IMR-90 (cell line): ENCODE results near the gene MFSD6L. TPM values are rescaled to one million over a fixed set of nuclear protein-coding genes. Genes with fewer than 3 reads are reported as not detected.

Experiments used
- ATAC-seq: fragments of 200-7000 bp; cut with Tn5 transposase; 2 replicates; pipeline ENCODE4 v1.9.1; 2020; ENCODE audit warnings: low read depth, mild to moderate bottlenecking, moderate library complexity
- BruUV-seq: library from RNA; stranded (reverse); fragments of 400-500 nt; replicated peaks from 2 replicates; lab custom pipeline; 2021; lab: Mats Ljungman, UMichigan
- CTCF ChIA-PET: fragments of 300-600 bp; formaldehyde crosslinking; extraction: SDS; loops from one replicate; lab custom pipeline; 2021; ENCODE audit warnings: antibody characterized with exemption; lab: Yijun Ruan, JAX
- POLR2A ChIA-PET: fragments of 300-600 bp; sonication (Branson Sonifier 250); formaldehyde crosslinking; loops from one replicate; lab custom pipeline; 2022; ENCODE audit warnings: antibody characterized with exemption; ENCODE audit not compliant: unreplicated experiment; lab: Charles Lee
- DNase-seq: peaks from one replicate; pipeline ENCODE4 v3.0.0; 2013
- H2AFZ ChIP-seq: replicated peaks from 2 replicates; pipeline ENCODE3; 2013; ENCODE audit warnings: low read length, mild to moderate bottlenecking; ENCODE audit not compliant: poor library complexity
- H2AK5ac ChIP-seq: 2 replicates; pipeline ENCODE4 v1.6.1; 2013; ENCODE audit warnings: low read depth, low read length, inconsistent platforms
- H2AK9ac ChIP-seq: replicated peaks from 2 replicates; pipeline ENCODE3; 2013; ENCODE audit warnings: mild to moderate bottlenecking, low read depth, low read length, moderate library complexity; ENCODE audit not compliant: poor library complexity
- H2BK120ac ChIP-seq: 2 replicates; pipeline ENCODE4 v1.6.1; 2013; ENCODE audit warnings: low read depth, low read length, inconsistent platforms
- H2BK15ac ChIP-seq: 3 replicates; pipeline ENCODE4 v1.6.1; 2013; ENCODE audit warnings: low read depth, low read length, inconsistent platforms
- H2BK20ac ChIP-seq: 2 replicates; pipeline ENCODE4 v1.6.1; 2013; ENCODE audit warnings: low read depth, mild to moderate bottlenecking, inconsistent platforms, low read length, moderate library complexity
- H2BK5ac ChIP-seq: 2 replicates; pipeline ENCODE4 v1.6.1; 2013; ENCODE audit warnings: mild to moderate bottlenecking, low read depth, low read length, inconsistent platforms; ENCODE audit not compliant: poor library complexity, severe bottlenecking
- H3K14ac ChIP-seq: replicated peaks from 2 replicates; pipeline ENCODE4 v1.6.1; 2013; ENCODE audit warnings: low read depth, low read length, inconsistent platforms
- H3K18ac ChIP-seq: 2 replicates; pipeline ENCODE4 v1.6.1; 2013; ENCODE audit warnings: low read depth, low read length, control low read depth
- H3K23ac ChIP-seq: 2 replicates; pipeline ENCODE4 v1.6.1; 2013; ENCODE audit warnings: low read depth, low read length, inconsistent platforms
- H3K27ac ChIP-seq: 2 replicates; pipeline ENCODE4 v1.5.1; 2013; ENCODE audit warnings: mild to moderate bottlenecking, control low read depth, low read length; ENCODE audit not compliant: insufficient read depth
- H3K27me3 ChIP-seq: 2 replicates; pipeline ENCODE4 v1.6.1; 2013; ENCODE audit warnings: low read length; ENCODE audit not compliant: control insufficient read depth, insufficient read depth
- H3K36me3 ChIP-seq: 2 replicates; pipeline ENCODE4 v1.6.1; 2013; ENCODE audit warnings: low read length, mixed read lengths; ENCODE audit not compliant: control insufficient read depth, insufficient read depth
- H3K4ac ChIP-seq: 2 replicates; pipeline ENCODE4 v1.6.1; 2013; ENCODE audit warnings: low read depth, low read length, inconsistent platforms
- H3K4me1 ChIP-seq: 2 replicates; pipeline ENCODE4 v1.6.1; 2013; ENCODE audit warnings: low read length, mixed read lengths; ENCODE audit not compliant: control insufficient read depth, insufficient read depth
- H3K4me2 ChIP-seq: 2 replicates; pipeline ENCODE4 v1.6.1; 2013; ENCODE audit warnings: low read depth, mild to moderate bottlenecking, control low read depth, low read length, moderate library complexity
- H3K4me3 ChIP-seq: 2 replicates; pipeline ENCODE4 v1.5.1; 2013; ENCODE audit warnings: low read depth, mild to moderate bottlenecking, control low read depth, low read length, moderate library complexity; ENCODE audit not compliant: insufficient read depth
- H3K56ac ChIP-seq: 2 replicates; pipeline ENCODE4 v1.6.1; 2013; ENCODE audit warnings: low read length, inconsistent platforms; ENCODE audit not compliant: insufficient read depth; ENCODE audit errors: extremely low read depth
- H3K79me1 ChIP-seq, 2 experiments: 2 replicates each; pipeline ENCODE4 v1.6.1; 2013; ENCODE audit warnings: low read length in 2 of 2, inconsistent platforms in 1 of 2, low read depth in 1 of 2
- H3K9ac ChIP-seq: 2 replicates; pipeline ENCODE4 v1.6.1; 2013; ENCODE audit warnings: low read depth, low read length, control low read depth
- H3K9me1 ChIP-seq: 2 replicates; pipeline ENCODE4 v1.6.1; 2013; ENCODE audit warnings: low read length, inconsistent platforms; ENCODE audit not compliant: insufficient read depth
- H3K9me3 ChIP-seq: 2 replicates; pipeline ENCODE4 v1.6.1; 2013; ENCODE audit warnings: low read length; ENCODE audit not compliant: control insufficient read depth, insufficient read depth
- H4K20me1 ChIP-seq: 2 replicates; pipeline ENCODE4 v1.6.1; 2013; ENCODE audit warnings: low read length, inconsistent platforms; ENCODE audit not compliant: insufficient read depth
- H4K5ac ChIP-seq: 2 replicates; pipeline ENCODE4 v1.6.1; 2013; ENCODE audit warnings: mild to moderate bottlenecking, low read depth, low read length, control low read depth
- H4K8ac ChIP-seq, 2 experiments: 2 replicates each; pipeline ENCODE4 v1.6.1; 2013; ENCODE audit warnings: low read depth in 2 of 2, low read length in 2 of 2, control low read depth in 1 of 2, inconsistent platforms in 1 of 2
- H4K91ac ChIP-seq: 2 replicates; pipeline ENCODE4 v1.6.1; 2013; ENCODE audit warnings: low read depth, low read length, inconsistent platforms; ENCODE audit not compliant: insufficient read depth
- BHLHE40 ChIP-seq: fragments of 150-350 bp; IDR thresholded peaks from 2 replicates; pipeline ENCODE4 v1.6.1; 2016; ENCODE audit warnings: mild to moderate bottlenecking, low read depth, low read length
- CEBPB ChIP-seq: IDR thresholded peaks from 2 replicates; pipeline ENCODE4 v1.6.1; 2012; ENCODE audit warnings: low read depth, low read length, improper control_type of control experiment
- CHD1 ChIP-seq: IDR thresholded peaks from 2 replicates; pipeline ENCODE4 v1.6.1; 2012; ENCODE audit warnings: low read depth, low read length, improper control_type of control experiment
- CTCF ChIP-seq: conservative IDR thresholded peaks from 2 replicates; pipeline ENCODE4 v1.5.1; 2012; ENCODE audit warnings: mild to moderate bottlenecking, low read depth, low read length, improper control_type of control experiment
- ELK1 ChIP-seq: fragments of 150-350 bp; IDR thresholded peaks from 2 replicates; pipeline ENCODE4 v1.6.1; 2016; ENCODE audit warnings: low read depth, mild to moderate bottlenecking, low read length, moderate library complexity, borderline replicate concordance
- FOS ChIP-seq: fragments of 150-350 bp; IDR thresholded peaks from 2 replicates; pipeline ENCODE4 v1.6.1; 2016; ENCODE audit warnings: low read depth, low read length
- MAFK ChIP-seq: IDR thresholded peaks from 2 replicates; pipeline ENCODE4 v1.6.1; 2012; ENCODE audit warnings: low read depth, low read length, improper control_type of control experiment
- MAZ ChIP-seq: IDR thresholded peaks from 2 replicates; pipeline ENCODE4 v1.6.1; 2012; ENCODE audit warnings: low read depth, mild to moderate bottlenecking, low read length, improper control_type of control experiment, moderate library complexity, borderline replicate concordance
- MXI1 ChIP-seq: IDR thresholded peaks from 2 replicates; pipeline ENCODE4 v1.6.1; 2012; ENCODE audit warnings: low read depth, mild to moderate bottlenecking, low read length, moderate library complexity, borderline replicate concordance
- NFE2L2 ChIP-seq: fragments of 150-350 bp; IDR thresholded peaks from 2 replicates; pipeline ENCODE4 v1.6.1; 2016; ENCODE audit warnings: low read depth, mild to moderate bottlenecking, low read length
- POLR2A ChIP-seq: IDR thresholded peaks from 2 replicates; pipeline ENCODE4 v1.6.1; 2012; ENCODE audit warnings: mild to moderate bottlenecking, low read depth, low read length
- RAD21 ChIP-seq: IDR thresholded peaks from 2 replicates; pipeline ENCODE4 v1.6.1; 2012; ENCODE audit warnings: low read length, improper control_type of control experiment
- RCOR1 ChIP-seq: IDR thresholded peaks from 2 replicates; pipeline ENCODE4 v1.6.1; 2012; ENCODE audit warnings: mild to moderate bottlenecking, low read length, improper control_type of control experiment; ENCODE audit not compliant: insufficient replicate concordance
- RFX5 ChIP-seq: IDR thresholded peaks from 2 replicates; pipeline ENCODE4 v1.8.0; 2012; ENCODE audit warnings: low read depth, mild to moderate bottlenecking, low read length, moderate library complexity
- SMC3 ChIP-seq: fragments of 150-350 bp; IDR thresholded peaks from 2 replicates; pipeline ENCODE4 v1.6.1; 2016; ENCODE audit warnings: low read depth, mild to moderate bottlenecking, antibody characterized with exemption, low read length, moderate library complexity
- WGBS, 2 experiments: methylation state at CpG; one replicate each; pipeline versions ENCODE4 v1.1.5 to v1.1.7; 2013; ENCODE audit warnings: missing lambda C conversion rate in 2 of 2; ENCODE audit not compliant: insufficient read length in 1 of 2; ENCODE audit errors: extremely low coverage in 2 of 2; 5-methylcytosine and 5-hydroxymethylcytosine counted together
- dilution Hi-C: fragments of 300-500 bp; cut with HindIII; formaldehyde crosslinking; loops from one replicate; pipeline ENCODE4 v1.14.3; 2018; ENCODE audit warnings: low sequenced_read_pairs; ENCODE audit not compliant: unreplicated experiment
- in situ Hi-C: fragments of 300-500 bp; cut with MboI; formaldehyde crosslinking; loops from 3 replicates; pipeline ENCODE4 v1.14.3; 2019; ENCODE audit warnings: low sequenced_read_pairs, inconsistent platforms, mixed read lengths
- intact Hi-C: fragments of 100-400 bp; cut with micrococcal nuclease; formaldehyde crosslinking; loops from 2 replicates; pipeline ENCODE4 v1.10.0; 2022
- polyA plus RNA-seq, 3 experiments: library from polyadenylated mRNA; depleted of rRNA; stranded (reverse); fragments of >200 nt; gene quantifications; 2 replicates each; pipeline ENCODE4 v1.2.3, GENCODE V29; 2012; ENCODE audit warnings: low replicate concordance in 1 of 3
- total RNA-seq: library from RNA; depleted of rRNA; stranded (reverse); fragments of >200 nt; gene quantifications from 2 replicates; pipeline ENCODE4 v1.2.3, GENCODE V29; 2012
- TF ChIP-seq, protein P1 (sequence below): fragments of 150-350 bp; IDR thresholded peaks from 2 replicates; pipeline ENCODE4 v1.6.1; 2017; ENCODE audit warnings: mild to moderate bottlenecking, antibody characterized with exemption, low read length, low read depth

Gene MFSD6L
- total and polyA plus RNA-seq, 2 of the 4 experiments (the other 2 are of a cell fraction): not detected

- Histone ChIP-seq H3K27me3 (no peaks in the 10 kb centered on the region; the same call in 1 of the 2 replicates), H3K56ac (no peak overlapping the region), H3K9me1 (no peaks in the 10 kb centered on the region), H3K4me1 (no peaks in the 10 kb centered on the region), H2BK15ac (no peak overlapping the region), H2AK9ac (no peak overlapping the region), H3K9ac (no peak overlapping the region), H4K91ac (no peak overlapping the region), H3K36me3 (no peaks in the 10 kb centered on the region), H2AFZ (no peak overlapping the region), H4K8ac (no peak overlapping the region), H3K27ac (no peak overlapping the region), H2BK120ac (no peak overlapping the region), H3K79me1 (no peaks in the 10 kb centered on the region), H3K23ac (no peak overlapping the region), H3K9me3 (no peaks in the 10 kb centered on the region), H4K20me1 (no peaks in the 10 kb centered on the region), H2BK20ac (no peak overlapping the region), H3K18ac (no peak overlapping the region), H3K4ac (no peak overlapping the region), H2AK5ac (no peak overlapping the region), H3K4me3 (no peak overlapping the region), H3K14ac (no peak overlapping the region), H4K5ac (no peak overlapping the region), H2BK5ac (no peak overlapping the region), H3K4me2 (no peak overlapping the region)
- no TSS peak for BruUV-seq
- POLR2A ChIA-PET: interaction anchor here (0.6 kb wide), 1 partner anchor 24 kb away, joined by 4 read pairs; no protein-coding TSS in a partner anchor
- intact Hi-C loops: loop anchor here (10.0 kb wide), 2 partner anchors 717 to 743 kb away; no protein-coding TSS in a partner anchor
- ATAC-seq (no peak), DNase-seq (no peak)
- dilution Hi-C loops: no loop called here
- CTCF ChIA-PET: no interaction called here
- no CpG with 5 or more reads among the region's 4 CpGs for WGBS, 2 experiments
- TF ChIP-seq SMC3 (no peak), RCOR1 (no peak), BHLHE40 (no peak), RAD21 (no peak), FOS (no peak), MAFK (no peak), CEBPB (no peak), ELK1 (no peak), NFE2L2 (no peak), CHD1 (no peak), CTCF (no peak), POLR2A (no peak), MXI1 (no peak), RFX5 (no peak), MAZ (no peak)
- TF ChIP-seq, protein P1, sequence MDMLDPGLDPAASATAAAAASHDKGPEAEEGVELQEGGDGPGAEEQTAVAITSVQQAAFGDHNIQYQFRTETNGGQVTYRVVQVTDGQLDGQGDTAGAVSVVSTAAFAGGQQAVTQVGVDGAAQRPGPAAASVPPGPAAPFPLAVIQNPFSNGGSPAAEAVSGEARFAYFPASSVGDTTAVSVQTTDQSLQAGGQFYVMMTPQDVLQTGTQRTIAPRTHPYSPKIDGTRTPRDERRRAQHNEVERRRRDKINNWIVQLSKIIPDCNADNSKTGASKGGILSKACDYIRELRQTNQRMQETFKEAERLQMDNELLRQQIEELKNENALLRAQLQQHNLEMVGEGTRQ: no peak
- in situ Hi-C loops: loop anchor here (10.0 to 25.0 kb wide), 2 partner anchors 367 to 756 kb away; no protein-coding TSS in a partner anchor
These were observed 17.4 kb downstream of the MFSD6L start for GRCh38 chr17:8781776-8782175.
